Measurements from ENCODE around the gene CAMK2N1. TPM values are rescaled to one million over a fixed set of nuclear protein-coding genes. Genes with fewer than 3 reads are reported as not detected.

Gene CAMK2N1
- total and polyA plus RNA-seq, 10 of the 15 experiments (the other 5 are each of a cell fraction or from before 2014, with no cell fraction given), result 0.23 TPM; not detected in 9

DNA sequence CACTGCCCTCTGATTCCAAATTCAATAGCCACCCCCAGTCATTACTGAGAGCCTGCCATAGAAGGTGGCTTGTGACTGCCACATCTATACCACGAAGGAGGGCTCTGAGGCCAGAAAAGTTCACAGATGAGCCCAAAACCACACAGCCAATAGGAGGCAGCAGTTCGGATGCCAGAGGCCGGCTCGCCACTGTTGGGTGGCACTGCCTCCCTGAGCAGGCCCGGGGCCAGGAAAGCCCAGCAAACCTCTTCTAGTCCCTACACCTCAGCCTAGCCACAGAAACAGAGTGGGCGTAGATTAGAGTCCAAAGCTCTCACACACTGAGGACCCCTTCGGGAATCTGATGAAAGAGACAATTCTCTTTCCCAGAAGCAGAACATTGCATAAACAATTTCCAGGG lies 5.9 kb upstream of the CAMK2N1 start:
- whole genome bisulfite sequencing (ENCODE audit: insufficient coverage, insufficient replicate concordance, low lambda C conversion rate, missing lambda C conversion rate), result 12% methylated on average over 7 of the region's 7 CpGs
- no TSS peak for BruUV-seq (replicated peaks)
- Histone ChIP-seq H4K20me1 (ENCODE audit: control insufficient read depth, insufficient read depth) (no peaks in the 10 kb centered on the region), H3K79me2 (ENCODE audit: control insufficient read depth, insufficient read depth, low read length) (no peaks in the 10 kb centered on the region), H3K4me3 (no peak overlapping the region), H3K36me3 (ENCODE audit: control insufficient read depth in 2 of 2, insufficient read depth in 2 of 2, low read length in 1 of 2) (no peaks in the 10 kb centered on the region), H3K4me2 (ENCODE audit: control insufficient read depth, insufficient read depth) (no peak overlapping the region), H3K9me3 (replicated peaks; ENCODE audit: control insufficient read depth, insufficient read depth, low read length) (no peaks in the 10 kb centered on the region), H2AFZ (ENCODE audit: control insufficient read depth, low read depth, low read length) (no peak overlapping the region), H3K27me3 (replicated peaks in 1 of 2; ENCODE audit: control insufficient read depth in 2 of 2, insufficient read depth in 2 of 2, low read length in 1 of 2) (peaks cover 4 to 12% of the 10 kb centered on the region in 2 experiments; a peak in 3 of 4 replicates), H3K4me1 (ENCODE audit: control insufficient read depth, insufficient read depth, low read length) (no peaks in the 10 kb centered on the region), H3K27ac (ENCODE audit: control insufficient read depth, insufficient read depth) (no peak overlapping the region), H3K9ac (ENCODE audit: control insufficient read depth, insufficient read depth, low read length) (no peak overlapping the region)
- RAD21 ChIA-PET (ENCODE audit: unreplicated experiment), result interaction anchor here (4.3 kb wide), 1 partner anchor 279 kb away, joined by 14 read pairs; no protein-coding TSS in a partner anchor
- no peak for TF ChIP-seq TAF1 (IDR thresholded peaks at IDR 0.05; ENCODE audit: borderline replicate concordance, low read depth, low read length)
- TF ChIP-seq ETV6 (conservative IDR thresholded peaks at IDR 0.05 in 1 of 2, IDR thresholded peaks at IDR 0.05 in 1 of 2; ENCODE audit: borderline replicate concordance in 1 of 2, low read depth in 1 of 2), result no peak
- TF ChIP-seq HCFC1 (IDR thresholded peaks at IDR 0.05; ENCODE audit: low read length), result no peak
- no peak for TF ChIP-seq RBBP5 (conservative IDR thresholded peaks at IDR 0.05)
- TF ChIP-seq BHLHE40 (IDR thresholded peaks at IDR 0.05; ENCODE audit: borderline replicate concordance in 1 of 2, low read depth in 2 of 2, low read length in 1 of 2), result no peak
- no peak for TF ChIP-seq MXI1 (IDR thresholded peaks at IDR 0.05; ENCODE audit: low read depth, low read length)
- TF ChIP-seq KDM1A (IDR thresholded peaks at IDR 0.05; ENCODE audit: borderline replicate concordance), result no peak
- TF ChIP-seq, protein P1, sequence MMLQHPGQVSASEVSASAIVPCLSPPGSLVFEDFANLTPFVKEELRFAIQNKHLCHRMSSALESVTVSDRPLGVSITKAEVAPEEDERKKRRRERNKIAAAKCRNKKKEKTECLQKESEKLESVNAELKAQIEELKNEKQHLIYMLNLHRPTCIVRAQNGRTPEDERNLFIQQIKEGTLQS (IDR thresholded peaks at IDR 0.05; ENCODE audit: borderline replicate concordance, extremely low read depth, low read depth, low read length), result no peak
- TF ChIP-seq ZBED1 (IDR thresholded peaks at IDR 0.05; ENCODE audit: borderline replicate concordance), result no peak
- TF ChIP-seq CHD1 (IDR thresholded peaks at IDR 0.05; ENCODE audit: low read depth, low read length), result no peak
- no peak for TF ChIP-seq ESRRA (IDR thresholded peaks at IDR 0.05; ENCODE audit: low read length)
- no peak for TF ChIP-seq EED (IDR thresholded peaks at IDR 0.05; ENCODE audit: low read depth)
- TF ChIP-seq, protein P2, sequence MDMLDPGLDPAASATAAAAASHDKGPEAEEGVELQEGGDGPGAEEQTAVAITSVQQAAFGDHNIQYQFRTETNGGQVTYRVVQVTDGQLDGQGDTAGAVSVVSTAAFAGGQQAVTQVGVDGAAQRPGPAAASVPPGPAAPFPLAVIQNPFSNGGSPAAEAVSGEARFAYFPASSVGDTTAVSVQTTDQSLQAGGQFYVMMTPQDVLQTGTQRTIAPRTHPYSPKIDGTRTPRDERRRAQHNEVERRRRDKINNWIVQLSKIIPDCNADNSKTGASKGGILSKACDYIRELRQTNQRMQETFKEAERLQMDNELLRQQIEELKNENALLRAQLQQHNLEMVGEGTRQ (IDR thresholded peaks at IDR 0.05; ENCODE audit: borderline replicate concordance, low read depth, low read length), result no peak
- TF ChIP-seq POLR2A (IDR thresholded peaks at IDR 0.05; ENCODE audit: low read depth, low read length), result no peak
- TF ChIP-seq, protein P3, sequence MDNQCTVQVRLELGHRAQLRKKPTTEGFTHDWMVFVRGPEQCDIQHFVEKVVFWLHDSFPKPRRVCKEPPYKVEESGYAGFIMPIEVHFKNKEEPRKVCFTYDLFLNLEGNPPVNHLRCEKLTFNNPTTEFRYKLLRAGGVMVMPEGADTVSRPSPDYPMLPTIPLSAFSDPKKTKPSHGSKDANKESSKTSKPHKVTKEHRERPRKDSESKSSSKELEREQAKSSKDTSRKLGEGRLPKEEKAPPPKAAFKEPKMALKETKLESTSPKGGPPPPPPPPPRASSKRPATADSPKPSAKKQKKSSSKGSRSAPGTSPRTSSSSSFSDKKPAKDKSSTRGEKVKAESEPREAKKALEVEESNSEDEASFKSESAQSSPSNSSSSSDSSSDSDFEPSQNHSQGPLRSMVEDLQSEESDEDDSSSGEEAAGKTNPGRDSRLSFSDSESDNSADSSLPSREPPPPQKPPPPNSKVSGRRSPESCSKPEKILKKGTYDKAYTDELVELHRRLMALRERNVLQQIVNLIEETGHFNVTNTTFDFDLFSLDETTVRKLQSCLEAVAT (IDR thresholded peaks at IDR 0.05), result no peak
- in situ Hi-C loops (cut with MboI), result loop anchor here (5.0 to 10.0 kb wide), 3 partner anchors 115 to 577 kb away; no protein-coding TSS in a partner anchor
- no peak for DNase-seq (ENCODE audit: low read depth, low spot score)
- ATAC-seq, result no peak
- POLR2A ChIA-PET, result no interaction called here
- intact Hi-C loops (cut with micrococcal nuclease; ENCODE audit: unreplicated experiment), result loop anchor here (5.0 kb wide), 1 partner anchor 575 kb away; no protein-coding TSS in a partner anchor
- SMC1A ChIA-PET (ENCODE audit: uncharacterized antibody, unreplicated experiment), result interaction anchor here (1.2 to 2.5 kb wide), 3 partner anchors 114 to 219 kb away, joined by 3 to 7 read pairs (median 4); no protein-coding TSS in a partner anchor
- FAIRE-seq, result no peak
- CTCF ChIA-PET, result interaction anchor here (0.9 to 5.1 kb wide), 5 partner anchors 13 to 279 kb away, joined by 3 to 47 read pairs (median 4); no protein-coding TSS in a partner anchor
